ENCODE results near the gene NUP153.
"Not testable (repeated sequence)": the region's sequence is repeated elsewhere in the genome, so short reads cannot be mapped to it uniquely, and the experiment has no call there.

Gene NUP153

GRCh38 chr6:17706580-17707370 lies at the start of gene NUP153:
TSS of gene NUP153 (minus strand) at chr6:17706925. CDS start at chr6:17706387, 538 bp downstream.
- DNase-seq (ENCODE audit: low read depth in 1 of 2, low spot score in 1 of 2): peak; percentile 91 to 99
- in situ Hi-C loops (cut with HindIII; ENCODE audit: low pct_unique_long_range_greater_than_20kb, low sequenced_read_pairs): no loop called here
- no peak for TF ChIP-seq JUND (IDR thresholded peaks at IDR 0.05; ENCODE audit: low read depth)

DNA sequence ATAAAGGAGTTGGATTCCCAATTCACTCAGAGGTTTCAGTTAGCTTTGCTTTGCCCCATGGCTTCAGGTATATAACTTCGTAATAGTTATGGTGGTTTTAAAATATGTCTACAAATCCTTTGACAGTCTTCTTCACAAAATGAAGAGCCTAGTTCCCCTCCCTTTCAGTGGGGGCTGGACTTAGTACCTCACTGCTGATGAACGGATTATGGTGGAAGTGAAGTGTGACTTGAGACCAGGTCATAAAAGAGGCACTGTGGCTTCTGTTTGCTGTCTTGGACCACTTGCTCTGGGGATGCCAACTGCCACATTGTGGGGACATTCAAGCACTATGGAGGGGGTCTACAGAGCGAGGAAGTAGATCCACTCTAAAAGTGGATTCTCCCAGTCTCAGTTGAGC lies 47.5 kb upstream of the NUP153 start:
- DNase-seq (ENCODE audit: low read depth in 1 of 2, low spot score in 1 of 2): no peak
- TF ChIP-seq JUND (IDR thresholded peaks at IDR 0.05; ENCODE audit: low read depth): no peak
- in situ Hi-C loops (cut with HindIII; ENCODE audit: low pct_unique_long_range_greater_than_20kb, low sequenced_read_pairs): no loop called here

GRCh38 chr6:17745324-17745723 lies 38.6 kb upstream of the NUP153 start:
- in situ Hi-C loops (cut with HindIII; ENCODE audit: low pct_unique_long_range_greater_than_20kb, low sequenced_read_pairs): not testable (repeated sequence)

DNA sequence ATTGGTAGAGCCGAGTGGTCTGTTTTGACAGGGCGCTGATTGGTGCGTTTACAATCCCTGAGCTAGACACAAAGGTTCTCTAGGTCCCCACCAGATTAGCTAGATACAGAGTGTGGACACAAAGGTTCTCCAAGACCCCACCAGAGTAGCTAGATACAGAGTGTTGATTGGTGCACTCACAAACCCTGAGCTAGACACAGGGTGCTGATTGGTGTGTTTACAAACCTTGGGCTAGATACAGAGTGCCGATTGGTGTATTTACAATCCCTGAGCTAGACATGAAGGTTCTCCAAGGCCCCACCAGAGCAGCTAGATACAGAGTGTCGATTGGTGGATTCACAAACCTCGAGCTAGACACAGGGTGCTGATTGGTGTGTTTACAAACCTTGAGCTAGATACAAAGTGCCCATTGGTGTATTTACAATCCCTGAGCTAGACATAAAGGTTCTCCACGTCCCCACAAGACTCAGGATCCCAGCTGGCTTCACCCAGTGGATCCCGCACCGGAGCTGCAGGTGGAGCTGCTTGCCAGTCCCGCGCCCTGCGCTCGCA lies 38.1 kb upstream of the NUP153 start:
- DNase-seq (ENCODE audit: low read depth in 1 of 2, low spot score in 1 of 2); in situ Hi-C loops (cut with HindIII; ENCODE audit: low pct_unique_long_range_greater_than_20kb, low sequenced_read_pairs): not testable (repeated sequence)

More at GRCh38 chr6:17745324-17745723, 38.6 kb upstream of the NUP153 start:
- not testable (repeated sequence) for DNase-seq (ENCODE audit: low read depth in 1 of 2, low spot score in 1 of 2)

DNA sequence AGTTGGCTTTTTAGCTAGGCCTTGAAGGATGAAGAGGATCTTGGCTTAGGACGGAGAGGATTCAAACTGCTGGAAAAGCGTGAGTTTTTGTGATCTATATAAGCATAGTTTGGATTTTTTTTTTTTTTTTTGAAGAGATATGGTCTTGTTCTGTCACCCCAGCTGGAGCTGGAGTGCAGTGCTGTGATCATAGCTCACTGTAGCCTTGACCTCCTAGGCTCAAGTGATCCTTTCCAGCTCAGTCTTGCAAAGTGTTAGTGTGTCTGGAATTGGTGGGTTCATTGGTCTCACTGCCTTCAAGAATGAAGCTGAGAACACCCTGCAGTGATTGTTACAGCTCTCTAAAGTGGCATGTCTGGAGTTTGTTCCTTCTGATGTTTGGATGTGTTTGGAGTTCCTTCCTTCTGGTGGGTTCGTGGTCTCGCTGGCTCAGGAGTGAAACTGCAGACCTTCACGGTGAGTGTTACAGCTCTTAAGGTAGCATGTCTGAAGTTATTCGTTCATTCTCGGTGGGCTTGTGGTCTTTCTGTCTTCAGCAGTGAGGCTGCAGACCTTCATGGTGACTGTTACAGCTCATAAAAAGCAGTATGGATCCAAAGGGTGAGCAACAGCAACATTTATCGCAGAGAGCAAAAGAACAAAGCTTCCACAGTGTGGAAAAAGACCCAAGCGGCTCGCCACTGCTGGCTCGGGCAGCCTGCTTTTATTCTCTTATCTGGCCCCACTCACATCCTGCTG lies 37.5 kb upstream of the NUP153 start:
- DNase-seq (ENCODE audit: low read depth in 1 of 2, low spot score in 1 of 2): no peak
- in situ Hi-C loops (cut with HindIII; ENCODE audit: low pct_unique_long_range_greater_than_20kb, low sequenced_read_pairs): no loop called here
- no peak for TF ChIP-seq JUND (IDR thresholded peaks at IDR 0.05; ENCODE audit: low read depth)

GRCh38 chr6:17741507-17741906 lies 34.8 kb upstream of the NUP153 start:
- DNase-seq (ENCODE audit: low read depth in 1 of 2, low spot score in 1 of 2): no peak
- in situ Hi-C loops (cut with HindIII; ENCODE audit: low pct_unique_long_range_greater_than_20kb, low sequenced_read_pairs): no loop called here
- TF ChIP-seq JUND (IDR thresholded peaks at IDR 0.05; ENCODE audit: low read depth): no peak

DNA sequence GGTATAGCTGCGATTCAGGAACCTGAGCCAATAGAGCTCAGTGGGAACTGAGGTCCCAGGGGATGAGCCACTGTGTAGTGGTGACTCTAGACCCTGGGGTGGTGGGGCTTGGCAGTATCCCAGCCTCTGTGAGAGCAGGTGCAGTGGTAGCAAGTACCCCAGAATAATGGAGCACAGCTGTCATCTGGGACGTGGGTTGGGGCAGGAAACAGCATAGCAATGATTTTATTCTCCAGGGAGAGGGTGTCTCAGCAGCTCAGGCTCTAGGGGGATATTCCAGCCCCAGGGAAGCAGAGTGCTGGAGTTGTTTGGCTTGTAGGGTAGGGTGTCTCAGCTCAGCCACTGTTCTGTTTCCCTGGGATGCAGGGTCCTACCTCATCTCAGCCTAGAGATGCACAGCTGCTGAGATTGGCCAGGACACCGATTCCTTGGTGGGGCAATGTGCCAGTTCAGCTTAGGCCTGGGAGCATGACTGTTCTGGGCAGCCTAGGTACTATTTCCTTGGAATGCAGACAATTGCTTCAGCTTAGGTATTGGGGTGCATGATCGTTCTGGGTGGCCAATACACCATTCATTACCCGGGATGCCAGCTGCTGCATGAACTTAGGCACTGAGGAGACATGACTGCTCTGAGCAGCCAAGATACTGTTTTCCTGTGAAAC lies 34.0 kb upstream of the NUP153 start:
- in situ Hi-C loops (cut with HindIII; ENCODE audit: low pct_unique_long_range_greater_than_20kb, low sequenced_read_pairs): no loop called here
- no peak for DNase-seq (ENCODE audit: low read depth in 1 of 2, low spot score in 1 of 2)
- TF ChIP-seq JUND (IDR thresholded peaks at IDR 0.05; ENCODE audit: low read depth): no peak

DNA sequence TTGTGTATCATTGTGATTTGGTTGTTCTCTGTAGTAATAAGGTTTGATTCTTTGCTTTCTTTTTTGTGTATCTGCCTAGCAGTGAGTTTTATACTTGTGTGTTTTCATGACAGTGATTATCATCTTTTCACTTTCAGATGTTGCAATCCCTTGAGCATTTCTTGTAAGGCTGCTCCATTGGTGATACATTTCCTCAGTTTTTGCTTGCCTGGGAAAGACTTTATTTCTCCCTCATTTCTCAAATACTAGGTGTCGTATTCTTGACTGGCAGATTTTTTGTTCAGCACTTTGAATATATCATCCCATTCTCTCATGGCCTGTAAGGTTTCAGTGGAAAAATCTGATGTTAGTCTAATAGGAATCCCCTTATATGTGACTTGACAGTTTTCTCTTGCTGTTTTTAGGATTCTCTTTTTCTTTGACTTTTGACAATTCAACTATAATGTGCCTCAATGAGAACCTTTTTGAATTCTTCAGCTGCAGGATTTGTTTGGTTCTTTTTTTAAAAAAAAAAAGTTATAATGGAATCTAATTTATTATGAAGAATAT lies 31.1 kb upstream of the NUP153 start:
- DNase-seq (ENCODE audit: low read depth in 1 of 2, low spot score in 1 of 2): no peak
- in situ Hi-C loops (cut with HindIII; ENCODE audit: low pct_unique_long_range_greater_than_20kb, low sequenced_read_pairs): no loop called here
- TF ChIP-seq JUND (IDR thresholded peaks at IDR 0.05; ENCODE audit: low read depth): no peak

DNA sequence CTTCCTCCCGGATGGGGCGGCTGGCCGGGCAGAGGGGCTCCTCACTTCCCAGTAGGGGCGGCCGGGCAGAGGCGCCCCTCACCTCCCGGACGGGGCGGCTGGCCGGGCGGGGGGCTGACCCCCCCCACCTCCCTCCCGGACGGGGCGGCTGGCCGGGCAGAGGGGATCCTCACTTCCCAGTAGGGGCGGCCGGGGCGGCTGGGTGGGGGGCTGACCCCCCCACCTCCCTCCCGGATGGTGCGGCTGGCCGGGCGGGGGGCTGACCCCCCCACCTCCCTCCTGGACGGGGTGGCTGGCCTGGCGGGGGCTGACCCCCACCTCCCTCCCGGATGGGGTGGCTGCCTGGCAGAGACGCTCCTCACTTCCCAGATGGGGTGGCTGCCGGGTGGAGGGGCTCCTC lies 28.6 kb upstream of the NUP153 start:
- DNase-seq (ENCODE audit: low read depth in 1 of 2, low spot score in 1 of 2); in situ Hi-C loops (cut with HindIII; ENCODE audit: low pct_unique_long_range_greater_than_20kb, low sequenced_read_pairs): not testable (repeated sequence)

- in situ Hi-C loops (cut with HindIII; ENCODE audit: low pct_unique_long_range_greater_than_20kb, low sequenced_read_pairs): no loop called here
- no peak for TF ChIP-seq JUND (IDR thresholded peaks at IDR 0.05; ENCODE audit: low read depth)
- no peak for DNase-seq (ENCODE audit: low read depth in 1 of 2, low spot score in 1 of 2)
Measured at GRCh38 chr6:17730078-17730704, 23.5 kb upstream of the NUP153 start.

DNA sequence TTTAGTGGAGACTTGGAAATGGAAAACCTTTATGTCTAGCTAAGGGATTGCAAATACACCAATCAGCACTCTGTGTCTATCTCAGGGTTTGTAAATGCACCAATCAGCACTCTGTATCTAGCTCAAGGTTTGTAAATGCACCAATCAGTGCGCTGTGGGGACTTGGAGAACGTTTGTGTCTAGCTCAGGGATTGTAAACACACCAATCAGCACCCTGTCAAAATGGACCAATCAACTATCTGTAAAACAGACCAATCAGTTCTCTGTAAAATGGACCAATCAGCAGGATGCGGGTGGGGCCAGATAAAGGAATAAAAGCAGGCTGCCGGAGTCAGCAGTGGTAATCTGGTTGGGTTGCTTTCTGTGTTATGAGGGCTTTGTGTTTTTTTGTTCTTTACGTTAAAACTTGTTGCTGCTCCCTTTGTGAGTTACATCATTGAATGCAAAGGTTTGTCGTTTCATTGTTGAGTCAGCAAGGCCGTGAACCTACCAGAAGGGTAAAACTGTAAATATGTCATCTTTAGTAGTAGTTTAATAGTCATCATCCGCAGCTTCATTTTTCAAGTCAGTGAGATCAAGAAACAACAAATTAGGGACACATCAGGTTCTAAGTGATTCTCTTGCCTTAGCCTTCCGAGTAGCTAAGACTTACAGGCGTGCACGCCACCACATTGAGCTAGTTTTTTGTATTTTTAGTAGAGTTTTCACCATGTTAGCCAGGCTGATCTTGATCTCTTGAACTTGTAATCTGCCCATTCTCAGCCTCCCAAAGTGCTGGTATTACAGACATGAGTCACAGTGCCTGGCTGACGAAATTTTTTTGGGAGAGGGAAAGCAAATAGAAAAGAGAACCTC lies 22.7 kb upstream of the NUP153 start:
- DNase-seq (ENCODE audit: low read depth in 1 of 2, low spot score in 1 of 2): no peak
- in situ Hi-C loops (cut with HindIII; ENCODE audit: low pct_unique_long_range_greater_than_20kb, low sequenced_read_pairs): no loop called here

More for the DNA sequence above, 22.7 kb upstream of the NUP153 start:
- TF ChIP-seq JUND (IDR thresholded peaks at IDR 0.05; ENCODE audit: low read depth): no peak
